ENCODE data around the gene ZSWIM4. TPM values are rescaled to one million over a fixed set of nuclear protein-coding genes. Genes with fewer than 3 reads are reported as not detected.

The ZSWIM4 gene
- polyA plus RNA-seq, 3 donors from 2014 or later = 0.62 to 1.2 TPM; not detected in 1

- Mint-ChIP-seq H3K9me3 (peaks cover 0 to 1% (median 0%) of the 10 kb centered on the region in 6 donors), H3K4me1 (peaks cover 33 to 35% of the 10 kb centered on the region in 2 donors), H3K27ac (peak overlapping the region; percentile 96 to 100 (median 98)), H3K36me3 (peaks cover 0 to 4% (median 0%) of the 10 kb centered on the region in 3 donors), H3K27me3 (ENCODE audit: low read depth in 3 of 3) (peaks cover 12 to 27% (median 26%) of the 10 kb centered on the region in 3 donors), H3K4me3 (peak overlapping the region; percentile 92 to 97 (median 94))
- peak; percentile 88 to 89 (median 88) for DNase-seq
These were observed 66.7 kb downstream of the ZSWIM4 start for GRCh38 chr19:13861714-13862531.

DNA sequence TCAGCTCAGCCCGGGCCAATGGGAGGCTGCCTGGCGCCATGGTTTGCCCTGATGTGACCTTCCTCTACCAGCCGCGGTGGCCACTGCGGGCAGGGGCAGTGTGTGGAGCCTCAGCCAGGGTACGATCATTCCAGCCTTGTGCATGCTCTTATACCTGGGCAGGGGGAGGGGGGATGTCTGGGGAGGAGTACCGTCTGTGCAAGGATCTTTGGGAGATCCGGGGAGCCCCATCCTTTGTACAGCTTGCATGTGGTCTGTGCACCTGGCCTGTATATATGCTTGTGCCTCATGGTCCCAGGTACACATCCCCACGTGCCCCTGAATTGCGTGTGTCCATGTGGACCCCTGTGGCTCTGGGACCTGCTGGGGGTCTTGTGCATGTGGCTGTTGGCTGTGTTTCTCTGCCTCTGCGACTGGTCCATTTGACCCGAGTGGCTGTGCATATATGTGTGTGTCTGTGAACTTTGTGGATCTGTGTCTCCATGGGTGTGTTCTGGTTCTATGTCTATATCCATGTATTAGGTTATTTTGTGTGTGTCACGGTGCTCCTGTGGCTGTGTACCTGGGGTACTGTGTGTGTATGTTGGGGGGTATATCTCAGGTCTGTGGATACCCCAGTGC, 68.9 kb downstream of the ZSWIM4 start:
- peaks cover 0 to 4% (median 0%) of the 10 kb centered on the region in 3 donors for H3K36me3 Mint-ChIP-seq
- H3K4me1 Mint-ChIP-seq = peaks cover 33 to 35% of the 10 kb centered on the region in 2 donors
- H3K27me3 Mint-ChIP-seq (ENCODE audit: low read depth in 3 of 3) = peaks cover 12 to 30% (median 27%) of the 10 kb centered on the region in 3 donors
- peak overlapping the region in 4 of 6 donors; percentile 28 to 71 (median 37) for H3K27ac Mint-ChIP-seq
- H3K4me3 Mint-ChIP-seq = peak overlapping the region; percentile 67 to 86 (median 78)
- peaks cover 0 to 1% (median 0%) of the 10 kb centered on the region in 6 donors for H3K9me3 Mint-ChIP-seq
- no peak for DNase-seq

- Mint-ChIP-seq H3K36me3 (peaks cover 0 to 4% (median 0%) of the 10 kb centered on the region in 3 donors), H3K27ac (peak overlapping the region in 4 of 6 donors; percentile 28 to 71 (median 37)), H3K9me3 (peaks cover 0 to 1% (median 0%) of the 10 kb centered on the region in 6 donors), H3K4me3 (peak overlapping the region; percentile 67 to 86 (median 78)), H3K27me3 (ENCODE audit: low read depth in 3 of 3) (peaks cover 15 to 31% (median 30%) of the 10 kb centered on the region in 3 donors), H3K4me1 (peaks cover 33 to 35% of the 10 kb centered on the region in 2 donors)
- no peak for DNase-seq
These were observed 69.7 kb downstream of the ZSWIM4 start for GRCh38 chr19:13864667-13865570.

DNA sequence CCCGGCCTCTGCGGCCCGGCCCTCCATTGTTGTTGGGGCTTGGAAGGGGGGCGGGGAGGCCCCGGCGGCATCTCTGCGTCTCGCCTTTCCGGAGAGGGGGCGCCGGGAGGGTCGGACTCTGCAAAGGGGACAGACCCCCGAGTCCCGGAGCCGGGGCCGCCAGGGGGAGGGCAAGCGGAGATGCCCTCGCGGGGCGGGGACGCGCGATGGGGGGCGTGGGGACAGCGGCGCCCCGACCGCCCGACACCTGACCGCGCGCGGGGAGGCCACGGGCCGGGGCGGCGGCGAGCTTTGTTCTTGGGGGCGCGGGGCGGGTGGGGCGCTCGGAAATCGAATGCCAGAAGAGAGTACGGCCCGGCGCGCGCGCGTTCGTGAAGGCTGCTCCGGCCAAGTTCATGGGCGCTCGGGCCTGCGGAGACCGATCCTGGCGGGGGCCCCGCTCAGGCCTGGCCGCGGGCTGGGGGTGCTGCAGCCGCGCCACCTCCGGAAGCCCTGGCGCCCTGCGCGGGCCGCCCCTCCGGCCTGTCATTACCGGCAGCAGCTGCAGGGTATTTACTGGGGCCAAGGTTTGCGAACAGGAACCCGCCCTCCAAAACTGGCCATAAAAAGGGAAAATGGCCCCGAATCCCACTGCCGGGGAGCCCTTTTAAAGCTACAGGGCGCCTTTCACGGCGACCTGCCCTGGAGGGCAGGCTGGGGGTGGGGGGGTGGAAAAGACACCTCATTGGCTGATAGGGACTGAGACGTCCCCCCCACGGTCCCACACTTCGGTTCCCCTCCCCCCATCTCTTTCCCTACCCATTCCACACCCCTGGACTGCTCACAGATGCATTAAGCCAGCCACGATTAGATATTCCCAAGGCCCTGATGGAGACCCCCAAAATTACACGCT, 70.6 kb downstream of the ZSWIM4 start:
- peaks cover 15 to 31% (median 30%) of the 10 kb centered on the region in 3 donors for H3K27me3 Mint-ChIP-seq (ENCODE audit: low read depth in 3 of 3)
- H3K27ac Mint-ChIP-seq = peak overlapping the region in 1 of 6 donors; percentile 17
- peak overlapping the region; percentile 53 to 83 (median 81) for H3K4me3 Mint-ChIP-seq
- peaks cover 33% of the 10 kb centered on the region in 2 donors for H3K4me1 Mint-ChIP-seq
- no peak for DNase-seq
- H3K9me3 Mint-ChIP-seq = peaks cover 0 to 1% (median 0%) of the 10 kb centered on the region in 6 donors
- peaks cover 0 to 4% (median 0%) of the 10 kb centered on the region in 3 donors for H3K36me3 Mint-ChIP-seq

- H3K27ac Mint-ChIP-seq = peak overlapping the region in 2 of 6 donors; percentile 55 to 78
- H3K4me1 Mint-ChIP-seq = peaks cover 26 to 27% of the 10 kb centered on the region in 2 donors
- H3K4me3 Mint-ChIP-seq = peak overlapping the region; percentile 53 to 83 (median 81)
- DNase-seq = no peak
- peaks cover 15 to 32% (median 30%) of the 10 kb centered on the region in 3 donors for H3K27me3 Mint-ChIP-seq (ENCODE audit: low read depth in 3 of 3)
- H3K9me3 Mint-ChIP-seq = peaks cover 0 to 1% (median 0%) of the 10 kb centered on the region in 6 donors
- H3K36me3 Mint-ChIP-seq = peaks cover 0 to 4% (median 0%) of the 10 kb centered on the region in 3 donors
These were observed 71.3 kb downstream of the ZSWIM4 start for GRCh38 chr19:13866463-13867046.

DNA sequence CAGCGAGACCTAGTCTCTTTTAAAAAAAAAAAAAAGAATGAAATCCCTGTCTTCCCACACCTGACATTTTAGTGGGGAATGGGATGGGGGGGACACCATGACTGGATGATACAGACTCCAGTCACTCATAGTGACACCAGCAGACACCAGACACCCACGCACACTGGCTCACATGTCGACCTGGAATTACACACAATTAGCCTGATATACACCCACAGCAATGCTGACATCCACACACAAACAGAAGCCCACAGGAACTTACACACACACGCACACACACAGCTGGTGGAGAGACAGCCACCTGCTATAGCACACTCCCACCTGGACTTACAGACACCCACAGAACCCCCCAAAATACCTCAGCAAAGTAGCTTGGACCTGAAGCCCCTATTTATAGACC, 73.4 kb downstream of the ZSWIM4 start:
- H3K4me1 Mint-ChIP-seq = peaks cover 19 to 23% of the 10 kb centered on the region in 2 donors
- H3K27me3 Mint-ChIP-seq (ENCODE audit: low read depth in 3 of 3) = peaks cover 8 to 28% (median 23%) of the 10 kb centered on the region in 3 donors
- DNase-seq = no peak
- H3K27ac Mint-ChIP-seq = no peak overlapping the region
- no peak overlapping the region for H3K4me3 Mint-ChIP-seq
- H3K9me3 Mint-ChIP-seq = no peaks in the 10 kb centered on the region
- H3K36me3 Mint-ChIP-seq = peaks cover 0 to 4% (median 0%) of the 10 kb centered on the region in 3 donors

GRCh38 chr19:13869281-13869680, 74.0 kb downstream of the ZSWIM4 start:
- H3K4me3 Mint-ChIP-seq = no peak overlapping the region
- no peaks in the 10 kb centered on the region for H3K9me3 Mint-ChIP-seq
- DNase-seq = no peak
- H3K4me1 Mint-ChIP-seq = peaks cover 14 to 17% of the 10 kb centered on the region in 2 donors
- peaks cover 0 to 4% (median 0%) of the 10 kb centered on the region in 3 donors for H3K36me3 Mint-ChIP-seq
- H3K27ac Mint-ChIP-seq = no peak overlapping the region
- H3K27me3 Mint-ChIP-seq (ENCODE audit: low read depth in 3 of 3) = peaks cover 9 to 25% (median 18%) of the 10 kb centered on the region in 3 donors

- peak overlapping the region in 1 of 6 donors; percentile 19 for H3K27ac Mint-ChIP-seq
These were observed 75.6 kb downstream of the ZSWIM4 start for GRCh38 chr19:13870873-13871272.

DNA sequence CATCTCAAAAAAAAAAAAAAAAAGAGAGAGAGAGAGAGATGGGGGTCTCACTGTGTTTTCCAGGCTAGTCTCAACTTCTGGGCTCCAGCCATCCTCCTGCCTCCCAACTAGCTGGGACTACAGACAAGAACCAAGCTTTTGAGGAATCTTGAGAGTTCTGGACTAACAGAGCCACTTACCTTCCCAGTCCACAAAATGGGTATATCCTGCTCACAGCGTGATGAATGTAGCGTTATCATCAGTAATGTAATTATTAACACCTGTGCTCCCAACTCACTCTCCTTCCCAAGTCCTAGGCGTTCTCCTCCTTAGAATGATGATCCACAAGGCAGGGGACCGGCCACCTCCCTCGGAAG, 77.1 kb downstream of the ZSWIM4 start:
- peaks cover 0 to 4% of the 10 kb centered on the region in 2 donors for H3K4me1 Mint-ChIP-seq
- peak overlapping the region in 1 of 6 donors; percentile 45 for H3K27ac Mint-ChIP-seq
- H3K4me3 Mint-ChIP-seq = peak overlapping the region in 2 of 5 donors; percentile 20 to 71
- DNase-seq = no peak
- H3K9me3 Mint-ChIP-seq = no peaks in the 10 kb centered on the region
- H3K36me3 Mint-ChIP-seq = no peaks in the 10 kb centered on the region
- peaks cover 7 to 14% (median 13%) of the 10 kb centered on the region in 3 donors for H3K27me3 Mint-ChIP-seq (ENCODE audit: low read depth in 3 of 3)

More at GRCh38 chr19:13870873-13871272, 75.6 kb downstream of the ZSWIM4 start:
- DNase-seq = no peak
- H3K36me3 Mint-ChIP-seq = peaks cover 0 to 4% (median 0%) of the 10 kb centered on the region in 3 donors
- peaks cover 10 to 12% of the 10 kb centered on the region in 2 donors for H3K4me1 Mint-ChIP-seq
- H3K4me3 Mint-ChIP-seq = no peak overlapping the region
- H3K27me3 Mint-ChIP-seq (ENCODE audit: low read depth in 3 of 3) = peaks cover 11 to 22% (median 19%) of the 10 kb centered on the region in 3 donors
- no peaks in the 10 kb centered on the region for H3K9me3 Mint-ChIP-seq

DNA sequence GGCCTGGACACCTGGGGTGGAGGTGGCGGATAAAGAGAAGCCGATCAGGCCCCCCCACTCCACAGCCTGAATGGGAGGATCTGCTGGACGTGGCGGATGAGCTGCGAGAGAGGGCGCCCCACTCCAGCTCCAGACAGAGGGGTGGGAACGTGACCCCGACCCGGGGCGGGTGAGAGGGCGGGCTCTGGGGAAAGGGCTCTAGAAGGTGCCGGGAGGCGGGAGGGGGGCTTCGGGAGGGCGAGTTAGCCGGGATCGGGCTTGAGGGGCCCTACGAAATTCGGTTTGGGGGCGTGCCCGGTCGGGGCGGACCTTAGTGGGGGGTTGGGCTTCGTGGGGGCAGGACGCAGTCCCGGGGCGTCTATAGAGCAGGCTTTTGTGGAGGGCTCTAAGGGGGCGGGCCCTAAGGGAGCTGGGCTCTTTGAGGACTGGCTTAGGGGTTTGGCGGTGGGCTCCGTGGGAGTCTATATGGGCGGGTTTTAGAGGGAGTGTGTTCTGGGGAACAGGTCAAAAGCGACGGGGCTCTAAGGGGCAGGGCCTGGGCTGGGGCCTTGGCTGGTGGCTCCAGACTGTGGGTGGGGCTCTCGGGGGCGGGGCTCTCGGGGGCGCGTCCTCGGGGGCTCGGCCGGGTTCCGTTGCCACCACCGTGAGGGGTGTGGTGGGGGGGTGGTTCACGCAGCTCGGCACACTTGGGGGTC, 77.6 kb downstream of the ZSWIM4 start:
- no peaks in the 10 kb centered on the region for H3K36me3 Mint-ChIP-seq
- H3K4me3 Mint-ChIP-seq = peak overlapping the region; percentile 36 to 71 (median 64)
- H3K27me3 Mint-ChIP-seq (ENCODE audit: low read depth in 3 of 3) = peaks cover 7 to 13% (median 11%) of the 10 kb centered on the region in 3 donors
- H3K27ac Mint-ChIP-seq = peak overlapping the region in 1 of 6 donors; percentile 45
- H3K4me1 Mint-ChIP-seq = peaks cover 0 to 4% of the 10 kb centered on the region in 2 donors
- no peaks in the 10 kb centered on the region for H3K9me3 Mint-ChIP-seq
- DNase-seq = peak in 2 of 3 donors; percentile 19 to 21

DNA sequence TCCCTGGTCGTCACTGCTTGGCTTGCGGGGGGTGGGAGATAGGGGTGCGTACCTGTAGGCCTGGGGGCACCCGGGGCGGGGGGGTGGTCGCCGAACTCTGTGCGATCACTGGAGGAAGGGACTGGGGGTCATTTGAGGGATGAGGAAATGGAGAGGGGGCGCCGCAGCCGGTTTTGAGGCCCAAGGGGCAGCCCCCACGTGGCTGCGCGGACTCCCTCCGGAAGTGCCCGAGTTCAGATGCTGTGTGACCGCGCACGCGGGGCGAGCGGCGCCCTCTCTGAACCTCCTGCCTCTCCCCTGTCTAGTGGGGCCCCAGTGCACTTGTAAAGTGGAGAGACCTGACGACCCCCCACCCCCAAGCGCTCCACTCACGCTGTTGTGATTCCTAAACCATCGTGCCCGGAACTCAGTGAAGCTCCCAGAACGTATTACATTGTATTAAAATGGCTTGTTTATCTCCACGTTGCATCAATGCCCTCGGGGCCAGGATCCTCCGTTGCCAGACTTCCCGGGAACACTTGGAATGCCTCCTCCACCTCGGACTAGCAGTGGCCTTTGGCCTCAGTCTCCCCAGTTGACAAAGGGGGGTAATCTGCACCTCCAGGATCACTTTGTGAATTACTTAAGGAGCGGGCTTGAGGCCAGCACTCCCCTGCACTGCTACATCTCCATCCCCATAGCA, 78.7 kb downstream of the ZSWIM4 start:
- Mint-ChIP-seq H3K4me1 (peaks cover 0 to 4% of the 10 kb centered on the region in 2 donors), H3K27me3 (ENCODE audit: low read depth in 3 of 3) (peaks cover 7 to 13% (median 11%) of the 10 kb centered on the region in 3 donors), H3K9me3 (no peaks in the 10 kb centered on the region), H3K36me3 (no peaks in the 10 kb centered on the region), H3K27ac (no peak overlapping the region), H3K4me3 (no peak overlapping the region)
- DNase-seq = no peak

All from immature natural killer cell (primary cell).